Mesenchymal stem cell (in vitro differentiated cells and primary cell): ENCODE data around the gene KLHDC7B.

Source experiments
- DNase-seq: peaks from one replicate; pipeline ENCODE4 v3.0.0-alpha.2; 2013
- H2AFZ ChIP-seq: one replicate; pipeline ENCODE4 v1.6.1; 2013; ENCODE audit warnings: low read depth, mild to moderate bottlenecking, control low read depth, inconsistent platforms, low read length, moderate library complexity
- H2AK5ac ChIP-seq: 2 replicates; pipeline ENCODE4 v1.6.1; 2013; ENCODE audit warnings: low read length, moderate library complexity, mild to moderate bottlenecking, inconsistent platforms; ENCODE audit not compliant: severe bottlenecking
- H2BK120ac ChIP-seq: one replicate; pipeline ENCODE4 v1.6.1; 2013; ENCODE audit warnings: low read depth, mild to moderate bottlenecking, inconsistent platforms, low read length, moderate library complexity
- H2BK12ac ChIP-seq, 2 experiments: one replicate each; pipeline ENCODE4 v1.6.1; 2013; ENCODE audit warnings: inconsistent platforms in 2 of 2, low read length in 2 of 2, mild to moderate bottlenecking in 2 of 2, moderate library complexity in 2 of 2, control low read depth in 1 of 2
- H2BK15ac ChIP-seq: one replicate; pipeline ENCODE4 v1.6.1; 2013; ENCODE audit warnings: mild to moderate bottlenecking, low read depth, inconsistent platforms; ENCODE audit not compliant: poor library complexity, severe bottlenecking
- H2BK5ac ChIP-seq: 2 replicates; pipeline ENCODE4 v1.6.1; 2013; ENCODE audit warnings: low read depth, mild to moderate bottlenecking, low read length, control low read depth, inconsistent platforms; ENCODE audit not compliant: poor library complexity, severe bottlenecking
- H3K14ac ChIP-seq, 2 experiments: one replicate each; pipeline ENCODE4 v1.6.1; 2013; ENCODE audit warnings: inconsistent platforms in 2 of 2, low read length in 2 of 2, control low read depth in 1 of 2, mild to moderate bottlenecking in 1 of 2, moderate library complexity in 1 of 2
- H3K18ac ChIP-seq, 2 experiments: one replicate each; pipeline ENCODE4 v1.6.1; 2013; ENCODE audit warnings: inconsistent platforms in 2 of 2, low read length in 2 of 2, control low read depth in 1 of 2, low read depth in 1 of 2, mild to moderate bottlenecking in 1 of 2
- H3K23ac ChIP-seq, 2 experiments: one replicate each; pipeline ENCODE4 v1.6.1; 2013; ENCODE audit warnings: inconsistent platforms in 2 of 2, low read length in 2 of 2, mild to moderate bottlenecking in 2 of 2, moderate library complexity in 2 of 2, control low read depth in 1 of 2
- H3K27ac ChIP-seq: 2 replicates; pipeline ENCODE4 v1.5.1; 2013; ENCODE audit warnings: mild to moderate bottlenecking, moderate library complexity, low read length, control low read depth, inconsistent platforms; ENCODE audit not compliant: poor library complexity, severe bottlenecking
- H3K27me3 ChIP-seq, 2 experiments: 2 replicates each; pipeline versions ENCODE4 v1.6.1 to v1.7.0; 2013; ENCODE audit warnings: low read length in 2 of 2, mild to moderate bottlenecking in 2 of 2, moderate library complexity in 2 of 2, control low read depth in 1 of 2, inconsistent platforms in 1 of 2; ENCODE audit not compliant: control insufficient read depth in 1 of 2, insufficient read depth in 1 of 2
- H3K36me3 ChIP-seq, 2 experiments: 2 replicates each; pipeline versions ENCODE4 v1.6.1 to v1.7.0; 2013; ENCODE audit warnings: low read length in 2 of 2, control low read depth in 1 of 2, inconsistent platforms in 1 of 2, low read depth in 1 of 2, mild to moderate bottlenecking in 1 of 2; ENCODE audit not compliant: insufficient read depth in 2 of 2, control insufficient read depth in 1 of 2
- H3K4ac ChIP-seq, 2 experiments: one replicate each; pipeline ENCODE4 v1.6.1; 2013; ENCODE audit warnings: inconsistent platforms in 2 of 2, low read length in 2 of 2, mild to moderate bottlenecking in 2 of 2, moderate library complexity in 2 of 2, control low read depth in 1 of 2, low read depth in 1 of 2
- H3K4me1 ChIP-seq: 2 replicates; pipeline ENCODE4 v1.6.1; 2013; ENCODE audit warnings: low read depth, low read length, control low read depth; ENCODE audit not compliant: control insufficient read depth, insufficient read depth
- H3K4me2 ChIP-seq: 2 replicates; pipeline ENCODE4 v1.6.1; 2013; ENCODE audit warnings: low read length, mild to moderate bottlenecking, inconsistent platforms; ENCODE audit not compliant: poor library complexity, severe bottlenecking
- H3K4me3 ChIP-seq, 2 experiments: 2 replicates each; pipeline versions ENCODE4 v1.5.1 to v1.7.0; 2013; ENCODE audit warnings: low read length in 2 of 2, mild to moderate bottlenecking in 2 of 2, control low read depth in 1 of 2, low read depth in 1 of 2; ENCODE audit not compliant: insufficient read depth in 1 of 2
- H3K79me1 ChIP-seq: replicated peaks from 2 replicates; pipeline ENCODE4 v1.6.1; 2013; ENCODE audit warnings: mild to moderate bottlenecking, control low read depth, low read length, inconsistent platforms; ENCODE audit not compliant: poor library complexity, severe bottlenecking
- H3K9ac ChIP-seq: 2 replicates; pipeline ENCODE4 v1.7.0; 2013; ENCODE audit warnings: mild to moderate bottlenecking, low read length, moderate library complexity
- H3K9me3 ChIP-seq: 2 replicates; pipeline ENCODE4 v1.7.0; 2013; ENCODE audit warnings: mild to moderate bottlenecking, low read length; ENCODE audit not compliant: control insufficient read depth
- H4K8ac ChIP-seq: one replicate; pipeline ENCODE4 v1.6.1; 2013; ENCODE audit warnings: inconsistent platforms, mild to moderate bottlenecking, low read length, moderate library complexity
- H4K91ac ChIP-seq: one replicate; pipeline ENCODE4 v1.6.1; 2013; ENCODE audit warnings: mild to moderate bottlenecking, low read length, inconsistent platforms
- WGBS: methylation state at CpG from one replicate; pipeline ENCODE4 v1.1.7; 2013; ENCODE audit warnings: mixed read lengths; 5-methylcytosine and 5-hydroxymethylcytosine counted together

KLHDC7B gene

DNA sequence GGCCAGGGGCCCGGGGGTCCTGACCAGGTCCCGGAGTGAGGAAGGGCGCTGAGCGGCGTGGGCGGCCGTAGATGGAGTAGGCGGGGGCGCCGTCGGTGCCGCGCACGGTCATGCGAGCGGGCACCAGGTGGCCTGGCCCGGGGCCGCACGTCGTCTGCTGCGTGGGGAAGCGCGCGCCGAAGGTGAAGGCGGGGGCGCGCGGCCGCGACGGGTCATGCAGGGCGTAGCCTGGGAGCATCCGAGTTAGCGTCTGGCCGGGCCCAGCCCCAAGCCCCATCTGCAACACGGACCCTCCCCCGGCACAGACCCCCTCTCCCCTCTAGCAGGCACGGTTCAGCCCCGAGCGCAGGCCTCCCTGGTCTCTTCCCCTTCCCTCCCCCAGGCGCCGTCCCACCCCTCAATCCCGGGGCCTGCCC, 14.1 kb upstream of the KLHDC7B start:
- peak overlapping the region; percentile 98 for H2BK15ac ChIP-seq
- H3K79me1 ChIP-seq: peaks cover 5% of the 10 kb centered on the region
- H3K27me3 ChIP-seq: peaks cover 0 to 27% of the 10 kb centered on the region in 2 experiments
- H2BK5ac ChIP-seq: no peak overlapping the region
- H3K4me3 ChIP-seq: peak overlapping the region; percentile 45 to 85
- peak overlapping the region; percentile 93 for H4K8ac ChIP-seq
- H3K23ac ChIP-seq: peak overlapping the region in 1 of 2 experiments; percentile 75
- peak overlapping the region; percentile 93 for H3K9ac ChIP-seq
- H3K4me2 ChIP-seq: peak overlapping the region; percentile 87
- DNase-seq: peak; percentile 40
- peaks cover 44% of the 10 kb centered on the region for H3K4me1 ChIP-seq
- peak overlapping the region; percentile 73 for H4K91ac ChIP-seq
- H3K27ac ChIP-seq: no peak overlapping the region
- H3K36me3 ChIP-seq: peaks cover 0 to 3% of the 10 kb centered on the region in 2 experiments
- H2AK5ac ChIP-seq: no peak overlapping the region
- peak overlapping the region; percentile 84 to 95 for H3K18ac ChIP-seq
- peak overlapping the region; percentile 97 for H2BK120ac ChIP-seq
- H3K4ac ChIP-seq: peak overlapping the region; percentile 77 to 90
- 0% methylated on average over 10 of the region's 44 CpGs for WGBS
- H3K14ac ChIP-seq: peak overlapping the region in 1 of 2 experiments; percentile 78
- peak overlapping the region; percentile 58 for H2AFZ ChIP-seq
- no peaks in the 10 kb centered on the region for H3K9me3 ChIP-seq
- peak overlapping the region in 1 of 2 experiments; percentile 34 for H2BK12ac ChIP-seq

DNA sequence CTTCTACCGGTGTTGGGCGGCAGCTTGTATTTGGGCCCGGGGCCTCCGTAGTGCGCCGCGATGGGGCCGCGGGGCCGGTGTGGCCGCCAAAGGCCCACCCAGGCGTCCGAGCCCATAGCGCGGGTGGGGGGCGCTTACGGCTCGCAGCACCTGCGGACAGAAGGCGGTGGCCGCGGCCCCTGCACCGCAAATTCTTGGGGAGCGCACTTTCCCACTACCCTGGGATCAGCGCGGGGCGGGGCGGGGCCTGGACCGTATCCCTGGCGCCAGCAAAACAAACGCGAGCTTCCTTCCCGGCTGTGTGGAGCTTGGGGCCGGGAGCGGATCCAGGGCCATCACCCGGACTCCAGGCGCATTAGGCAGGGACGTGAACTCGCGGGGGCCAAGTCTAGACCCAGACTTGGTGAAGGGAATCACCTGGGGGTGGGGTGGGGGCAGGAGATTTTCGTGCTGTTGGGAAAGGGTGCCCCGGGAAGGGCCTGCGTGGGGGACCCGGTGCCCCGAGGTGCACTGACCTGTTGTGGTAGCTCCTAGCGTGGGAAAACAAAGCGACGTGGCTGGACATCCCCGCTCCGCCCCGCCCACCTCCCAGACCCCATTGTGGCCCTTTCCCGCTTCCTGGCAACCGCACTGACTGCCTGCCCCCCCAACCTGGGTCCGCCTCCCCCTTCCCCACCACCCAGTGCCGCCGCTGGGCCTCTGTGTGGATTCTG, 13.6 kb upstream of the KLHDC7B start:
- peak overlapping the region; percentile 93 for H4K8ac ChIP-seq
- WGBS: 5% methylated on average over 45 of the region's 56 CpGs
- peak overlapping the region; percentile 87 for H3K4me2 ChIP-seq
- peak; percentile 85 for DNase-seq
- peak overlapping the region; percentile 97 for H2BK120ac ChIP-seq
- H3K9ac ChIP-seq: peak overlapping the region; percentile 93
- peaks cover 0 to 27% of the 10 kb centered on the region in 2 experiments for H3K27me3 ChIP-seq
- no peak overlapping the region for H3K23ac ChIP-seq
- H2AFZ ChIP-seq: peak overlapping the region; percentile 58
- H2AK5ac ChIP-seq: no peak overlapping the region
- peaks cover 2% of the 10 kb centered on the region for H3K79me1 ChIP-seq
- H3K4me3 ChIP-seq: peak overlapping the region; percentile 45 to 85
- peak overlapping the region; percentile 77 to 90 for H3K4ac ChIP-seq
- H3K4me1 ChIP-seq: peaks cover 39% of the 10 kb centered on the region
- H2BK5ac ChIP-seq: no peak overlapping the region
- H3K27ac ChIP-seq: no peak overlapping the region
- peaks cover 0 to 3% of the 10 kb centered on the region in 2 experiments for H3K36me3 ChIP-seq
- peak overlapping the region in 1 of 2 experiments; percentile 86 for H2BK12ac ChIP-seq
- H3K14ac ChIP-seq: peak overlapping the region in 1 of 2 experiments; percentile 83
- H2BK15ac ChIP-seq: no peak overlapping the region
- H3K9me3 ChIP-seq: no peaks in the 10 kb centered on the region
- peak overlapping the region; percentile 84 to 95 for H3K18ac ChIP-seq
- peak overlapping the region; percentile 78 for H4K91ac ChIP-seq

DNA sequence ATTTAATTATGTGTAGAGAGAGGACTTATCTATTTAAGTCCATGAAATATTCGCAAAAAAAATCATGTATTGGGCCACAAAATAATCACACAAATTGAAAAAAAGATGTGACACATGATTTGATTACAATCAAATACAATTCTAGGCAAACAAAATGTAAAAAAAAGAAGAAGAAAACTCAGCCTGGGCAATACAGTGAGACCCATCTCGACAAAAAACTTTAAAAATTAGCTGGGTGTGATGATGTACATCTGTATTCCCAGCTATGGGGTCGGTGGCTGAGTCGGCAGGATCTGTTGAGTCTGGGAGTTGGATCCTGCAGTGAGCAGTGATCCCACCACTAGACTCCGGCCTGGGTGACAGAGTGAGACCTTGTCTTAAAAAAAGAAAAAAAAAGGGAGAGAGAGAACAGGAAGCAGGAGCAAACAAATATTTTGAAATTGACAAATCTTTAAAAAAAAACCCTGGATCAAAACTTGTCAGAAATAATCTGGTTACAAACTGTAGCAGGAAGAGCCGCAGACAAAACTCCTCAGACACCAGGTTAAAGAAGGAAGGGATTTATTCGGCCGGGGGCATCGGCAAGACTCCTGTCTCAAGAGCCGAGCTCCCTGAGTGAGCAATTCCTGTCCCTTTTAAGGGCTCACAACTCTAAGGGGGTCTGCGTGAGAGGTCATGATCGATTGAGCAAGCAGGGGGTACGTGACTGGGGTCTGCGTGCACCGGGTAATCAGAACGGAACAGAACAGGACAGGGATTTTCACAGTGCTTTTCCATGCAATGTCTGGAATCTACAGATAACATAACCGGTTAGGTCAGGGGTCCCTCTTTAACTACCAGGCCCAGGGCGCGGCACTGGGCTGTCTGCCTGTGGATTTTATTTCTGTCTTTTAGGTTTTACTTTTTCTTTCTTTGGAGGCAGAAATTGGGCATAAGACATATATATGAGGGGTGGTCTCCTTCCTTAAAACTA, 12.6 kb upstream of the KLHDC7B start:
- no peak overlapping the region for H3K27ac ChIP-seq
- no peak overlapping the region for H4K8ac ChIP-seq
- H2AFZ ChIP-seq: no peak overlapping the region
- peaks cover 0 to 3% of the 10 kb centered on the region in 2 experiments for H3K36me3 ChIP-seq
- no peaks in the 10 kb centered on the region for H3K9me3 ChIP-seq
- peaks cover 35% of the 10 kb centered on the region for H3K4me1 ChIP-seq
- H3K9ac ChIP-seq: peak overlapping the region; percentile 93
- WGBS: 94% methylated on average over 17 of the region's 19 CpGs
- peak; percentile 3 for DNase-seq
- H2BK5ac ChIP-seq: no peak overlapping the region
- H3K4me2 ChIP-seq: no peak overlapping the region
- no peak overlapping the region for H2BK12ac ChIP-seq
- H2BK120ac ChIP-seq: peak overlapping the region; percentile 71
- H3K23ac ChIP-seq: no peak overlapping the region
- no peak overlapping the region for H3K14ac ChIP-seq
- H3K18ac ChIP-seq: no peak overlapping the region
- no peak overlapping the region for H3K4me3 ChIP-seq
- H3K79me1 ChIP-seq: peaks cover 2% of the 10 kb centered on the region
- H3K4ac ChIP-seq: peak overlapping the region in 1 of 2 experiments; percentile 28
- no peak overlapping the region for H2BK15ac ChIP-seq
- H3K27me3 ChIP-seq: peaks cover 0 to 27% of the 10 kb centered on the region in 2 experiments
- H4K91ac ChIP-seq: no peak overlapping the region
- no peak overlapping the region for H2AK5ac ChIP-seq
